Non-pigmented ciliary epithelial cell (primary cell): ENCODE results near the gene CLIP2.

Experiments
- DNase-seq: peaks from one replicate; pipeline ENCODE4 v3.0.0-alpha.2; 2010; ENCODE audit warnings: low read depth

The CLIP2 gene

GRCh38 chr7:74271742-74272141, 17.5 kb upstream of the CLIP2 start:
- DNase-seq = no peak

GRCh38 chr7:74272305-74273038, 16.7 kb upstream of the CLIP2 start:
- peak; percentile 93 for DNase-seq

GRCh38 chr7:74275401-74275881, 13.8 kb upstream of the CLIP2 start:
- no peak for DNase-seq

GRCh38 chr7:74277636-74278035, 11.6 kb upstream of the CLIP2 start:
- no peak for DNase-seq

DNA sequence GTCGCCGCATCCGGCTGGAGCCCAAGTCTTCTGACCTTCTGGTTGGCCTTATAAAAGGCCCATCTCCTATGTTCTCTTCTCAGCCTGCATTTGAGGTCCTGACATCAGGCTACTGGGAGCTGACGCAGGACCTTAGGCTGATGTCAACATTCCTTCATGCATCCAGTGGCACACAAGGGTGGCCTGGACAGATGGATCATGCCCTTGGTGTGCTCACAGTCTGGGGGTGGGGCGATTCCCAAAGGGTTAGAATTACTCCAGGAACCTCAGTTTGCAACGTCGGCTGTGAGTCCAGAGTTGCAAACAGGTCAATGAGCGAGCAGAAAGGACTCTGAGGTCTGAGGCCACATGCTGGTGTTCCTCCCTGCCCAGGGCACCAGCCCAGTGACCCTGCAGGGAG, 8.2 kb upstream of the CLIP2 start:
- DNase-seq = no peak

- no peak for DNase-seq
Measured at GRCh38 chr7:74282748-74283459, 6.3 kb upstream of the CLIP2 start.

- DNase-seq = no peak
Measured at GRCh38 chr7:74283858-74284447, 5.3 kb upstream of the CLIP2 start.

GRCh38 chr7:74284781-74285259, 4.4 kb upstream of the CLIP2 start:
- DNase-seq = no peak

- DNase-seq = no peak
Measured at GRCh38 chr7:74286131-74286530, 3.1 kb upstream of the CLIP2 start.

DNA sequence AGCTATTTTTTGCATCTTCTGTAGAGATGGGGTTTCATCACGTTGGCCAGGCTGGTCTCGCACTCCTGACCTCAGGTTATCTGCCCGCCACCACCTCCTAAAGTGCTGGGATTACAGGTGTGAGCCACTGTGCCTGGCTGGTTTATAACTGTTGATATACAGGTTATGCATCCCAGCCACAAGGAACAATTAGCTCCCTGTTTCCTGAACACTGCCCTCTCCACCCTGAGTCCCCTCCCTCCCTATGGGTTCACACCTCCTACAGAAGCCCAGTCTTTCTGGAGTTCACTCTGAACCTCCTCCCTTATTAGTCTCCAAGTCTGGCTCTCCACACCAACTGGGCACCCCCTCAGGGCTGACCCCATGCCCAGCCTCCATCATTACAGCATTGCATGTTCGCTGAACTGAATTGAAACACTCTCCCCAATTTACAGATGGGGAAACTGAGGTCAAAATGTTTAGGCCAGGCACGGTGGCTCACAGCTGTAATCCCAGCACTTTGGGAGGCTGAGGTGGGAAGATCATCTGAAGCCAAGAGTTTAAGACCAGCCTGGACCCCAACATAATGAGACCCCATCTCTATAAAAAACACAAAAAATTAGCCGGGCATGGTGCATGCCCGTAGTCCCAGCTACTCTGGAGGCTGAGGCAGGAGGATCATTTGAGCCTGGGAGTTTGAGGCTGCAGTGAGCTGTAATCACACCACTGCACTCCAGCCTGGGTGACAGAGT, 1.7 kb upstream of the CLIP2 start:
- no peak for DNase-seq

- DNase-seq = no peak
Measured at GRCh38 chr7:74288034-74288881, 949 bp upstream of the CLIP2 start.

DNA sequence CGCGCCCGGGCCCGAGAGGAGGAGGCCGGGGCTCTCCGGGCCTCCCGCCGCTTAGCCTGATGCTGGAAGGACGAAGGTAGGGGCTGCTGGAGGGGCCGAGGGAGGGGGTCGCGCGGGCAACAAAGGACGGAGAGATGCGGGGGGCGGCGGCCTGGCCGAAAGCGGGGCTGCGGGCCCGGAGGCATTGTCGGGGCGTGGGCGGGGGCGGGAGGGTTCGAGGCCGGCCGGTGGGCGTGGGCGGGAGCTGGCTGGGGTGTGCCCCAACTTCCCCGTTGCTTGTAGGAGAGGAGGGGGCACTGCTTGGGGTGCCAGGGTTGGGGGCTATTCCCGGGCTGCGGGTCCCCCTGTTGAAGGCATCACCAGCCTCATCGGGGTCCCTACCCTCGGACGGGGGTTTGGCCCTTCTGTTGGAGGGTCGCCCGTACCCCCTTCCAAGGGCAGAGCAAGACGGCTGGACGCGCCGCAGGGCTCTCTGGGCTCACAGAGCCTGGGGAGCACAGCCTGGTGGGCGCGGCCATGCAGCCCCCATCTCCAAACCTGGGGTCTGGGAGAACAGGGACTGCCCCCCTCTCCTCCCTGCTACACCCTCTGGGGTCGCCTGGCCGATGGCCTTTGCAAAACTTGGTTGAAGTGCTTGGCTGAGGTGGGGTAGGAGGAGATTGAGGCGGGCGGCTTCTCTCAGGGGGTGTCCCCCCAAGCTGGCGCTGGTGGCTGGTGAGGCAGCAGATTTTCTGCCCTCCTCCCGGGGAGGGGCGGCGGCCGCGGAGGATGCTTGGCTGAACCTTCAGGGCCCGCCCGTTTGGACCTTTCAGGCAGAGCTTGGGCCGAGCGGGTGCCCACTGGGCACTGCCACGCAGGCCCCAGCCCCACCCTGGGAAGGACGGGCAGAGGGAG, 699 bp downstream of the CLIP2 start:
- DNase-seq = no peak

GRCh38 chr7:74290553-74290950, 1.3 kb downstream of the CLIP2 start:
- no peak for DNase-seq

DNA sequence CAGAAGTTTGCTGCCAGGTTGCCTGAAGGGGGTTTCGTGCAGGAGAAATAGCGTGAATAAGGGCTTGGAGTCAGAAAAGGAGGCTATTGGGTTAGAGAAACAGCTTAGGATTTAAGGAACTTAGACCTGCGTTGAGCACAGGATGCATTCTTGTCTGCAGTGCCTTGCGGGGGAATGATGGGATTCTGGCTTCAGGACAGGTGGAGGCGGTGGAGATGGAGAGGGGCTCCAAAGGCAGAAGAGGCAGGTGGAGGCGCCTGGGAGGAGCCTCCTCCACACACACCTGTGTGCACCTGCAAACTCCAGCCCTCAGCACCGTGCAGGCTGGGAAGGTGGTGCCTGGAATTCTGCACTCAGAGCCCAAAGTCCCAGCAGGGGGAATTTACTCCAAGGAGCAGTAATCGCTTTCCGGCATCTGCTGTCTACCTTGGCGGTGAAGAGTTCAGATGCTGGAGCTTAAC, 1.8 kb downstream of the CLIP2 start:
- DNase-seq = no peak

- DNase-seq = no peak
Measured at GRCh38 chr7:74291535-74291934, 2.3 kb downstream of the CLIP2 start.

- DNase-seq = no peak
Measured at GRCh38 chr7:74292757-74293576, 3.8 kb downstream of the CLIP2 start.

DNA sequence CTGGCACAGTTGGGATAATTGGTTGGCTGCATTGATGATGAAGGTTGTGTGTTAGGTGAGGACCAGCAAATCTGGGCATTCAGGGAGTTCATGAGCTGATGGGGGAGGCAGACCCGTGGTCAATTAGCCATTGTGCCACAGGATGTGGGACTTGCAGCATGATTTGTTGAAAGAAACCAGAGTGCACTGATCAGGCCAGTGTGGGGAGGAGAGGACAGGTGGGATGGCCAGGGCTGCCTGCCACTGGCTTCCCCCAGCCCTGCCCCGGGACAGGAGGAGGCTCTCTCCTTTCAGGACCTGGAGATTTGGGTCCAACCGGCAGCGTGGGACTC, 4.3 kb downstream of the CLIP2 start:
- no peak for DNase-seq

DNA sequence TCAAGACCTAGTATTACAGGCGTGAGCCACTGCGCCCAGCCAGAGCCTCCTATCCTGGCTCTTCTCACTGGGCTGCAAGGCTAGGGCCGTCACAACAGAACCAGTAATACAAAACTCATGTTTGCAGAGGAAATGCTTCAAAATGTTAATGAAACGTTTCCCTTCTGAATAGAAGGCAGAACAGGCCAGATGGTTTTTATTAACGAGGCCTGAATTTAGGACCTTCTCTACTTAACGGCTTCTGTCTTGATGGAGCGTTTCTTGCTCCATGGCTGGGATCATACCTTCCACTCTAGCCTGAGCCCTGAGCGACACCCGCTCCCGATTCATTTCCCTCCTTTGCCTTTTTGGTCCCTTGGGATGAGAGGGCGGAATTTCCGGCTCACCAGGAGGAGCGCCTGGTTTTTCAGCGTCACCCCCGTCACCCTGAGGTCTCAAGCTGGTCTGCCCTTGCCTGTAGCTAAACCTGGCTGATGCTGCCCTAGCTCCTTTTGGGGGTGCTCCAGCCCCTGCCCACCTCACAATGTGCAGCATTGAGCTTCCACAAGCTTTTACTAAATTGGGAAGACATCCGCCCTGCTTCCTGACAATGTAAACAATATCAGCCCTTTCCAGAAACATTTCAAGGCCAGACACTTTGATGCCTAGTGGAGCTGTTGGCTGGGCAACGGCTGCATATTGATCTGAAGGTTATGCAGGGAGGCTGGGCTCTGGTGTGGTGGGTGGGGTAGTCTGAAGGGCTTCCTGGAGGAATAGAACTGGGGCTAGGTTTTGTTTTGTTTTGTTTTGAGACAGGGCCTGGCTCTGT, 5.2 kb downstream of the CLIP2 start:
- DNase-seq = no peak
